WTC11 (cell line): ENCODE results near the gene SMPD2. TPM values are rescaled to one million over a fixed set of nuclear protein-coding genes. Genes with fewer than 3 reads are reported as not detected.
A peak's percentile ranks its signal among the peaks of the same experiment; 100 is the strongest.

Source experiments
- ATAC-seq: fragments of 200-7000 bp; cut with Tn5 transposase; 2 replicates; pipeline ENCODE4 v1.10.0; 2021; ENCODE audit warnings: mild to moderate bottlenecking, moderate library complexity
- CTCF ChIA-PET: fragments of 300-600 bp; sonication (Branson Sonifier 250); formaldehyde crosslinking; loops from one replicate; lab custom pipeline; 2021; ENCODE audit warnings: antibody characterized with exemption; lab: Charles Lee
- POLR2A ChIA-PET: fragments of 350-600 bp; sonication (Branson Sonifier 250); formaldehyde crosslinking; loops from one replicate; lab custom pipeline; 2021; ENCODE audit warnings: antibody characterized with exemption; lab: Charles Lee
- DNase-seq: peaks from one replicate; pipeline ENCODE4 v3.0.0; 2021; ENCODE audit warnings: low spot score
- H3K27ac Mint-ChIP-seq: 2 replicates; pipeline ENCODE4 v1.8.0; 2021; ENCODE audit warnings: mixed read lengths
- H3K27me3 Mint-ChIP-seq: 2 replicates; pipeline ENCODE4 v1.8.0; 2021; ENCODE audit warnings: low read depth, mild to moderate bottlenecking, moderate library complexity, mixed read lengths
- H3K36me3 Mint-ChIP-seq: 2 replicates; pipeline ENCODE4 v1.8.0; 2021; ENCODE audit warnings: mixed read lengths
- H3K4me1 Mint-ChIP-seq: 2 replicates; pipeline ENCODE4 v1.8.0; 2022; ENCODE audit warnings: mixed read lengths
- H3K4me3 Mint-ChIP-seq: 2 replicates; pipeline ENCODE4 v1.8.0; 2021; ENCODE audit warnings: mild to moderate bottlenecking, moderate library complexity, mixed read lengths
- H3K9me3 Mint-ChIP-seq: 2 replicates; pipeline ENCODE4 v1.8.0; 2021; ENCODE audit warnings: mixed read lengths
- CBFB ChIP-seq: sonication (generic); formaldehyde crosslinking; IDR thresholded peaks from 2 replicates; pipeline ENCODE4 v1.8.1; 2022; ENCODE audit warnings: mild to moderate bottlenecking, low read depth, missing genetic modification reagents
- ESRRA ChIP-seq: sonication (generic); formaldehyde crosslinking; IDR thresholded peaks from 2 replicates; pipeline ENCODE4 v1.8.1; 2022; ENCODE audit warnings: mild to moderate bottlenecking, missing genetic modification reagents, borderline replicate concordance
- ETV6 ChIP-seq: sonication (generic); formaldehyde crosslinking; IDR thresholded peaks from 2 replicates; pipeline ENCODE4 v1.8.1; 2022; ENCODE audit warnings: mild to moderate bottlenecking, missing genetic modification reagents
- FOXJ3 ChIP-seq: sonication (generic); formaldehyde crosslinking; IDR thresholded peaks from 2 replicates; pipeline ENCODE4 v1.9.0; 2021; ENCODE audit warnings: missing genetic modification reagents, mild to moderate bottlenecking, borderline replicate concordance
- FOXP1 ChIP-seq: sonication (generic); formaldehyde crosslinking; IDR thresholded peaks from 2 replicates; pipeline ENCODE4 v1.8.0; 2022; ENCODE audit warnings: missing genetic modification reagents, mild to moderate bottlenecking, moderate library complexity, borderline replicate concordance
- JUN ChIP-seq: sonication (generic); formaldehyde crosslinking; IDR thresholded peaks from 2 replicates; pipeline ENCODE4 v1.8.0; 2023; ENCODE audit warnings: mild to moderate bottlenecking, missing genetic modification reagents
- MXD4 ChIP-seq: fragments of 250-450 bp; sonication (Bioruptor Pico); IDR thresholded peaks from 2 replicates; pipeline ENCODE4 v1.8.0; 2021; ENCODE audit warnings: mild to moderate bottlenecking, moderate library complexity, borderline replicate concordance
- MYBL2 ChIP-seq: sonication (generic); formaldehyde crosslinking; IDR thresholded peaks from 2 replicates; pipeline ENCODE4 v1.8.1; 2023; ENCODE audit warnings: mild to moderate bottlenecking, moderate library complexity, missing genetic modification reagents
- NR2C2 ChIP-seq: sonication (generic); formaldehyde crosslinking; IDR thresholded peaks from 2 replicates; pipeline ENCODE4 v1.8.0; 2022; ENCODE audit warnings: mild to moderate bottlenecking, missing genetic modification reagents
- PRRX2 ChIP-seq: fragments of 250-450 bp; sonication (Bioruptor Pico); IDR thresholded peaks from 2 replicates; pipeline ENCODE4 v1.8.0; 2021; ENCODE audit warnings: mild to moderate bottlenecking
- RELA ChIP-seq: sonication (generic); formaldehyde crosslinking; IDR thresholded peaks from 2 replicates; pipeline ENCODE4 v1.8.1; 2022; ENCODE audit warnings: missing genetic modification reagents, mild to moderate bottlenecking, borderline replicate concordance
- SMAD3 ChIP-seq: sonication (generic); formaldehyde crosslinking; IDR thresholded peaks from 2 replicates; pipeline ENCODE4 v1.8.0; 2022; ENCODE audit warnings: missing genetic modification reagents, mild to moderate bottlenecking, borderline replicate concordance
- SMAD4 ChIP-seq: sonication (generic); formaldehyde crosslinking; IDR thresholded peaks from 2 replicates; pipeline ENCODE4 v1.8.0; 2022; ENCODE audit warnings: mild to moderate bottlenecking, missing genetic modification reagents
- TEAD4 ChIP-seq: sonication (generic); formaldehyde crosslinking; IDR thresholded peaks from 2 replicates; pipeline ENCODE4 v1.8.0; 2022; ENCODE audit warnings: mild to moderate bottlenecking, missing genetic modification reagents
- TP53 ChIP-seq: sonication (generic); formaldehyde crosslinking; IDR thresholded peaks from 2 replicates; pipeline ENCODE4 v1.8.1; 2023; ENCODE audit warnings: mild to moderate bottlenecking, missing genetic modification reagents
- ZNF219 ChIP-seq: sonication (generic); formaldehyde crosslinking; IDR thresholded peaks from 2 replicates; pipeline ENCODE4 v1.8.0; 2023; ENCODE audit warnings: missing genetic modification reagents, mild to moderate bottlenecking, borderline replicate concordance
- ZNF232 ChIP-seq: sonication (generic); formaldehyde crosslinking; IDR thresholded peaks from 2 replicates; pipeline ENCODE4 v1.8.0; 2022; ENCODE audit warnings: mild to moderate bottlenecking, missing genetic modification reagents
- ZNF396 ChIP-seq: fragments of 250-450 bp; sonication (Bioruptor Pico); IDR thresholded peaks from 2 replicates; pipeline ENCODE4 v1.8.0; 2021; ENCODE audit warnings: mild to moderate bottlenecking, moderate library complexity, borderline replicate concordance
- total RNA-seq: library from RNA; stranded (reverse); gene quantifications from 3 replicates; pipeline ENCODE4 v1.2.3, GENCODE V29; 2021
- TF ChIP-seq, protein P1 (sequence below): sonication (generic); formaldehyde crosslinking; IDR thresholded peaks from 2 replicates; pipeline ENCODE4 v1.8.0; 2023; ENCODE audit warnings: missing genetic modification reagents, mild to moderate bottlenecking, borderline replicate concordance
- TF ChIP-seq, protein P2 (sequence below): fragments of 250-450 bp; sonication (Bioruptor Pico); IDR thresholded peaks from 2 replicates; pipeline ENCODE4 v1.8.0; 2021; ENCODE audit warnings: mild to moderate bottlenecking
- TF ChIP-seq, protein P3 (sequence below): sonication (generic); formaldehyde crosslinking; IDR thresholded peaks from 2 replicates; pipeline ENCODE4 v1.8.0; 2023; ENCODE audit warnings: missing genetic modification reagents
- TF ChIP-seq, protein P4 (sequence below): sonication (generic); formaldehyde crosslinking; IDR thresholded peaks from 2 replicates; pipeline ENCODE4 v1.8.1; 2022; ENCODE audit warnings: missing genetic modification reagents, borderline replicate concordance
- TF ChIP-seq, protein P5 (sequence below): sonication (generic); formaldehyde crosslinking; IDR thresholded peaks from 2 replicates; pipeline ENCODE4 v1.8.0; 2022; ENCODE audit warnings: mild to moderate bottlenecking, missing genetic modification reagents
- TF ChIP-seq, protein P6 (sequence below): sonication (generic); formaldehyde crosslinking; IDR thresholded peaks from 2 replicates; pipeline ENCODE4 v1.8.1; 2022; ENCODE audit warnings: low read depth, missing genetic modification reagents, borderline replicate concordance
- TF ChIP-seq, protein P7 (sequence below): sonication (generic); formaldehyde crosslinking; IDR thresholded peaks from 2 replicates; pipeline ENCODE4 v1.8.1; 2023; ENCODE audit warnings: mild to moderate bottlenecking, missing genetic modification reagents, moderate library complexity
- TF ChIP-seq, protein P8 (sequence below): sonication (generic); formaldehyde crosslinking; IDR thresholded peaks from 2 replicates; pipeline ENCODE4 v1.8.1; 2023; ENCODE audit warnings: mild to moderate bottlenecking, missing genetic modification reagents

Gene SMPD2
- total RNA-seq, 1 experiment from 2014 or later, result 13.1 TPM

DNA sequence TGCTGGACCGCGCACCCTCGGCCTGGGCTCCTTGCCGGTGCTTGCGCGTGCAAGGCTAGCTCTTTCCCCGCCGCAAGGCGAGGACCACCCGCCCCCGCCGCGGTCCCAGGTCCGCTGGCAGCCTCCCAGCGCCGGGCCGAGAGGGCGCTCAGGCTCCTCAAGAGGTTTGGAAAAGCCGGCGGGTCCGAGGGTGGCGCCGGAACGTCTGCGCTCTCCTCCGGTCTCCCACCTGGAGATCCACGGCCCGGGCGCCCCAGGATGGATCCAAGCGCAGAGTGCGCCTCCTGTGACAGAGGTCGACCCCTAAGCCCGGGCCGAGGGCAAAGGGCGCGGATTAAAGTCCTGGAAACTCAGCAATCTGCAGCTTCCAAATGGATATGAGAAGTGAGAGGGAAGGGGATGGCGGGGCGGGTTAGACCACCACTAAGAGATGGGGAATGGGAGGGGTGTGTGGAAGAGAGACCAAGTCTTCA, 15.6 kb downstream of the SMPD2 start:
- ChIA-PET POLR2A (interaction anchor here (3.3 kb wide), 1 partner anchor 15 kb away, joined by 13 read pairs; the partner anchor contains the start of genes PPIL6 and SMPD2), CTCF (interaction anchor here (0.5 to 2.6 kb wide), 7 partner anchors 13 to 583 kb away, joined by 3 to 24 read pairs (median 4); partner anchors contain the start of genes PPIL6, SMPD2 and ZBTB24)
- peak overlapping the region; percentile 92 for H3K4me3 Mint-ChIP-seq
- H3K27me3 Mint-ChIP-seq, result no peaks in the 10 kb centered on the region; the same call in 1 of the 2 replicates
- H3K36me3 Mint-ChIP-seq, result peaks cover 14% of the 10 kb centered on the region
- H3K27ac Mint-ChIP-seq, result no peak overlapping the region
- peak; percentile 38 for ATAC-seq
- H3K9me3 Mint-ChIP-seq, result no peaks in the 10 kb centered on the region
- DNase-seq, result peak; percentile 54
- peaks cover 47% of the 10 kb centered on the region for H3K4me1 Mint-ChIP-seq
- TF ChIP-seq ZNF219 (CRISPR knock-in tag) (no peak), MXD4 (CRISPR knock-in tag) (no peak), SMAD3 (CRISPR knock-in tag) (no peak), SMAD4 (CRISPR knock-in tag) (no peak), JUN (no peak), FOXJ3 (CRISPR knock-in tag) (no peak), TP53 (CRISPR knock-in tag) (no peak), ETV6 (CRISPR knock-in tag) (no peak; the same call in 1 of the 2 replicates), ZNF396 (CRISPR knock-in tag) (no peak), RELA (CRISPR knock-in tag) (no peak), ESRRA (CRISPR knock-in tag) (no peak), MYBL2 (CRISPR knock-in tag) (no peak), TEAD4 (CRISPR knock-in tag) (no peak), ZNF232 (CRISPR knock-in tag) (no peak; the same call in 1 of the 2 replicates), FOXP1 (CRISPR knock-in tag) (peak; percentile 60; the same call in 1 of the 2 replicates), NR2C2 (CRISPR knock-in tag) (no peak), PRRX2 (no peak), CBFB (no peak)
- TF ChIP-seq, protein P1, sequence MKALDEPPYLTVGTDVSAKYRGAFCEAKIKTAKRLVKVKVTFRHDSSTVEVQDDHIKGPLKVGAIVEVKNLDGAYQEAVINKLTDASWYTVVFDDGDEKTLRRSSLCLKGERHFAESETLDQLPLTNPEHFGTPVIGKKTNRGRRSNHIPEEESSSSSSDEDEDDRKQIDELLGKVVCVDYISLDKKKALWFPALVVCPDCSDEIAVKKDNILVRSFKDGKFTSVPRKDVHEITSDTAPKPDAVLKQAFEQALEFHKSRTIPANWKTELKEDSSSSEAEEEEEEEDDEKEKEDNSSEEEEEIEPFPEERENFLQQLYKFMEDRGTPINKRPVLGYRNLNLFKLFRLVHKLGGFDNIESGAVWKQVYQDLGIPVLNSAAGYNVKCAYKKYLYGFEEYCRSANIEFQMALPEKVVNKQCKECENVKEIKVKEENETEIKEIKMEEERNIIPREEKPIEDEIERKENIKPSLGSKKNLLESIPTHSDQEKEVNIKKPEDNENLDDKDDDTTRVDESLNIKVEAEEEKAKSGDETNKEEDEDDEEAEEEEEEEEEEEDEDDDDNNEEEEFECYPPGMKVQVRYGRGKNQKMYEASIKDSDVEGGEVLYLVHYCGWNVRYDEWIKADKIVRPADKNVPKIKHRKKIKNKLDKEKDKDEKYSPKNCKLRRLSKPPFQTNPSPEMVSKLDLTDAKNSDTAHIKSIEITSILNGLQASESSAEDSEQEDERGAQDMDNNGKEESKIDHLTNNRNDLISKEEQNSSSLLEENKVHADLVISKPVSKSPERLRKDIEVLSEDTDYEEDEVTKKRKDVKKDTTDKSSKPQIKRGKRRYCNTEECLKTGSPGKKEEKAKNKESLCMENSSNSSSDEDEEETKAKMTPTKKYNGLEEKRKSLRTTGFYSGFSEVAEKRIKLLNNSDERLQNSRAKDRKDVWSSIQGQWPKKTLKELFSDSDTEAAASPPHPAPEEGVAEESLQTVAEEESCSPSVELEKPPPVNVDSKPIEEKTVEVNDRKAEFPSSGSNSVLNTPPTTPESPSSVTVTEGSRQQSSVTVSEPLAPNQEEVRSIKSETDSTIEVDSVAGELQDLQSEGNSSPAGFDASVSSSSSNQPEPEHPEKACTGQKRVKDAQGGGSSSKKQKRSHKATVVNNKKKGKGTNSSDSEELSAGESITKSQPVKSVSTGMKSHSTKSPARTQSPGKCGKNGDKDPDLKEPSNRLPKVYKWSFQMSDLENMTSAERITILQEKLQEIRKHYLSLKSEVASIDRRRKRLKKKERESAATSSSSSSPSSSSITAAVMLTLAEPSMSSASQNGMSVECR (CRISPR knock-in tag), result no peak
- TF ChIP-seq, protein P2, sequence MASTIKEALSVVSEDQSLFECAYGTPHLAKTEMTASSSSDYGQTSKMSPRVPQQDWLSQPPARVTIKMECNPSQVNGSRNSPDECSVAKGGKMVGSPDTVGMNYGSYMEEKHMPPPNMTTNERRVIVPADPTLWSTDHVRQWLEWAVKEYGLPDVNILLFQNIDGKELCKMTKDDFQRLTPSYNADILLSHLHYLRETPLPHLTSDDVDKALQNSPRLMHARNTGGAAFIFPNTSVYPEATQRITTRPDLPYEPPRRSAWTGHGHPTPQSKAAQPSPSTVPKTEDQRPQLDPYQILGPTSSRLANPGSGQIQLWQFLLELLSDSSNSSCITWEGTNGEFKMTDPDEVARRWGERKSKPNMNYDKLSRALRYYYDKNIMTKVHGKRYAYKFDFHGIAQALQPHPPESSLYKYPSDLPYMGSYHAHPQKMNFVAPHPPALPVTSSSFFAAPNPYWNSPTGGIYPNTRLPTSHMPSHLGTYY (CRISPR knock-in tag), result no peak
- TF ChIP-seq, protein P3, sequence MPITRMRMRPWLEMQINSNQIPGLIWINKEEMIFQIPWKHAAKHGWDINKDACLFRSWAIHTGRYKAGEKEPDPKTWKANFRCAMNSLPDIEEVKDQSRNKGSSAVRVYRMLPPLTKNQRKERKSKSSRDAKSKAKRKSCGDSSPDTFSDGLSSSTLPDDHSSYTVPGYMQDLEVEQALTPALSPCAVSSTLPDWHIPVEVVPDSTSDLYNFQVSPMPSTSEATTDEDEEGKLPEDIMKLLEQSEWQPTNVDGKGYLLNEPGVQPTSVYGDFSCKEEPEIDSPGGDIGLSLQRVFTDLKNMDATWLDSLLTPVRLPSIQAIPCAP (CRISPR knock-in tag), result no peak
- TF ChIP-seq, protein P4, sequence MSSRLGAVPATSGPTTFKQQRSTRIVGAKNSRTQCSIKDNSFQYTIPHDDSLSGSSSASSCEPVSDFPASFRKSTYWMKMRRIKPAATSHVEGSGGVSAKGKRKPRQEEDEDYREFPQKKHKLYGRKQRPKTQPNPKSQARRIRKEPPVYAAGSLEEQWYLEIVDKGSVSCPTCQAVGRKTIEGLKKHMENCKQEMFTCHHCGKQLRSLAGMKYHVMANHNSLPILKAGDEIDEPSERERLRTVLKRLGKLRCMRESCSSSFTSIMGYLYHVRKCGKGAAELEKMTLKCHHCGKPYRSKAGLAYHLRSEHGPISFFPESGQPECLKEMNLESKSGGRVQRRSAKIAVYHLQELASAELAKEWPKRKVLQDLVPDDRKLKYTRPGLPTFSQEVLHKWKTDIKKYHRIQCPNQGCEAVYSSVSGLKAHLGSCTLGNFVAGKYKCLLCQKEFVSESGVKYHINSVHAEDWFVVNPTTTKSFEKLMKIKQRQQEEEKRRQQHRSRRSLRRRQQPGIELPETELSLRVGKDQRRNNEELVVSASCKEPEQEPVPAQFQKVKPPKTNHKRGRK (CRISPR knock-in tag), result no peak
- TF ChIP-seq, protein P5, sequence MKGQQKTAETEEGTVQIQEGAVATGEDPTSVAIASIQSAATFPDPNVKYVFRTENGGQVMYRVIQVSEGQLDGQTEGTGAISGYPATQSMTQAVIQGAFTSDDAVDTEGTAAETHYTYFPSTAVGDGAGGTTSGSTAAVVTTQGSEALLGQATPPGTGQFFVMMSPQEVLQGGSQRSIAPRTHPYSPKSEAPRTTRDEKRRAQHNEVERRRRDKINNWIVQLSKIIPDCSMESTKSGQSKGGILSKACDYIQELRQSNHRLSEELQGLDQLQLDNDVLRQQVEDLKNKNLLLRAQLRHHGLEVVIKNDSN (CRISPR knock-in tag), result no peak
- TF ChIP-seq, protein P6, sequence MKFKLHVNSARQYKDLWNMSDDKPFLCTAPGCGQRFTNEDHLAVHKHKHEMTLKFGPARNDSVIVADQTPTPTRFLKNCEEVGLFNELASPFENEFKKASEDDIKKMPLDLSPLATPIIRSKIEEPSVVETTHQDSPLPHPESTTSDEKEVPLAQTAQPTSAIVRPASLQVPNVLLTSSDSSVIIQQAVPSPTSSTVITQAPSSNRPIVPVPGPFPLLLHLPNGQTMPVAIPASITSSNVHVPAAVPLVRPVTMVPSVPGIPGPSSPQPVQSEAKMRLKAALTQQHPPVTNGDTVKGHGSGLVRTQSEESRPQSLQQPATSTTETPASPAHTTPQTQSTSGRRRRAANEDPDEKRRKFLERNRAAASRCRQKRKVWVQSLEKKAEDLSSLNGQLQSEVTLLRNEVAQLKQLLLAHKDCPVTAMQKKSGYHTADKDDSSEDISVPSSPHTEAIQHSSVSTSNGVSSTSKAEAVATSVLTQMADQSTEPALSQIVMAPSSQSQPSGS, result no peak
- TF ChIP-seq, protein P7, sequence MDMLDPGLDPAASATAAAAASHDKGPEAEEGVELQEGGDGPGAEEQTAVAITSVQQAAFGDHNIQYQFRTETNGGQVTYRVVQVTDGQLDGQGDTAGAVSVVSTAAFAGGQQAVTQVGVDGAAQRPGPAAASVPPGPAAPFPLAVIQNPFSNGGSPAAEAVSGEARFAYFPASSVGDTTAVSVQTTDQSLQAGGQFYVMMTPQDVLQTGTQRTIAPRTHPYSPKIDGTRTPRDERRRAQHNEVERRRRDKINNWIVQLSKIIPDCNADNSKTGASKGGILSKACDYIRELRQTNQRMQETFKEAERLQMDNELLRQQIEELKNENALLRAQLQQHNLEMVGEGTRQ (CRISPR knock-in tag), result 0 out of 2 replicates have a peak, but pooled peaks have one; percentile 0
- TF ChIP-seq, protein P8, sequence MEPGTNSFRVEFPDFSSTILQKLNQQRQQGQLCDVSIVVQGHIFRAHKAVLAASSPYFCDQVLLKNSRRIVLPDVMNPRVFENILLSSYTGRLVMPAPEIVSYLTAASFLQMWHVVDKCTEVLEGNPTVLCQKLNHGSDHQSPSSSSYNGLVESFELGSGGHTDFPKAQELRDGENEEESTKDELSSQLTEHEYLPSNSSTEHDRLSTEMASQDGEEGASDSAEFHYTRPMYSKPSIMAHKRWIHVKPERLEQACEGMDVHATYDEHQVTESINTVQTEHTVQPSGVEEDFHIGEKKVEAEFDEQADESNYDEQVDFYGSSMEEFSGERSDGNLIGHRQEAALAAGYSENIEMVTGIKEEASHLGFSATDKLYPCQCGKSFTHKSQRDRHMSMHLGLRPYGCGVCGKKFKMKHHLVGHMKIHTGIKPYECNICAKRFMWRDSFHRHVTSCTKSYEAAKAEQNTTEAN (CRISPR knock-in tag), result 0 out of 2 replicates have a peak, but pooled peaks have one; percentile 85
